Esophagus (tissue), 2 donors: ENCODE results near the gene CACNA2D3. TPM values are rescaled to one million over a fixed set of nuclear protein-coding genes. Genes with fewer than 3 reads are reported as not detected.
A peak's percentile ranks its signal among the peaks of the same experiment; 100 is the strongest.

Experiments
- H3K27ac ChIP-seq, 2 donors: one replicate each; pipeline ENCODE4 v1.5.1; 2013; ENCODE audit warnings: low read depth in 2 of 2, mild to moderate bottlenecking in 2 of 2, inconsistent platforms in 1 of 2, low read length in 1 of 2, moderate library complexity in 1 of 2
- H3K27me3 ChIP-seq, 2 donors: one replicate each; pipeline ENCODE4 v1.6.1; 2013; ENCODE audit warnings: low read length in 2 of 2, control low read depth in 1 of 2, mild to moderate bottlenecking in 1 of 2; ENCODE audit not compliant: insufficient read depth in 2 of 2, control insufficient read depth in 1 of 2
- H3K36me3 ChIP-seq, 2 donors: one replicate each; pipeline ENCODE4 v1.6.1; 2013; ENCODE audit warnings: low read length in 1 of 2; ENCODE audit not compliant: control insufficient read depth in 2 of 2, insufficient read depth in 2 of 2
- H3K4me1 ChIP-seq, 2 donors: one replicate each; pipeline ENCODE4 v1.6.1; 2013; ENCODE audit warnings: low read length in 1 of 2; ENCODE audit not compliant: control insufficient read depth in 2 of 2, insufficient read depth in 2 of 2
- H3K4me3 ChIP-seq, 2 donors: one replicate each; pipeline ENCODE4 v1.5.1; 2013; ENCODE audit warnings: low read length in 2 of 2, mild to moderate bottlenecking in 2 of 2, low read depth in 1 of 2, moderate library complexity in 1 of 2
- H3K9me3 ChIP-seq, 2 donors: one replicate each; pipeline ENCODE4 v1.6.1; 2013; ENCODE audit warnings: mild to moderate bottlenecking in 2 of 2, low read depth in 1 of 2, low read length in 1 of 2, moderate library complexity in 1 of 2; ENCODE audit not compliant: control insufficient read depth in 2 of 2, insufficient read depth in 1 of 2
- WGBS, 2 donors: extraction: QIAGEN DNeasy Blood & Tissue Kit; methylation state at CpG; one replicate each; pipeline ENCODE4 v1.1.7; 2013; 5-methylcytosine and 5-hydroxymethylcytosine counted together
- polyA plus RNA-seq, 2 donors: library from polyadenylated mRNA; stranded (reverse); fragments of 200-250 nt; gene quantifications; one replicate each; pipeline ENCODE4 v1.2.3, GENCODE V29; 2013
- donor health status: healthy with polysubstance abuse.
- donor health status: Bipolar disorder and iron deficiency.

CACNA2D3 gene
- polyA plus RNA-seq, 2 donors, result 1.7 to 1.8 TPM

DNA sequence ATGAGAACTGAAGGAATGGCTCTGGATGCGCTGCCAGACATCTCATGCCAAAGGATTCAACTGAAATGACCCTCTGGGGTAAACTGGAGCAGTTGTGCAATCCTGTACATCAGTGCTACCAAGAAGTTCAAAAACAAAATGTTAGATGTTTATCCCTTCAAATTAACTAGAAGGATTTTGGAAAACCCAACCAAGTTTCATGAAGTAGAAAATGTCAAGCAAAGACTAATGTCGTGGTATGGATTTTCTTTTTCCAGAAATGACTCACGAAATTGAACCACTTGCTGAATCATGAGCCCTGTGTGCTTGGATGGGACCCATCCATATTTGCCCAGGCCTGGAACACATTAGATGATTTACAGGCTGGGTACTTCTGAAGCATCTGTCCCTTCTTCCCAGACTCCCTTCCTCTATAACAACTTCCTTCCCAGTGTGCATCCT is 703.9 kb downstream of the CACNA2D3 start:
- H3K27ac ChIP-seq, result peak overlapping the region in 1 of 2 donors; percentile 33
- no peaks in the 10 kb centered on the region for H3K36me3 ChIP-seq
- peaks cover 0 to 2% of the 10 kb centered on the region in 2 donors for H3K9me3 ChIP-seq
- peaks cover 0 to 5% of the 10 kb centered on the region in 2 donors for H3K4me1 ChIP-seq
- H3K27me3 ChIP-seq, result no peaks in the 10 kb centered on the region
- no peak overlapping the region for H3K4me3 ChIP-seq
- 42 to 47% methylated on average over 3 of the region's 3 CpGs for WGBS, 2 donors

DNA sequence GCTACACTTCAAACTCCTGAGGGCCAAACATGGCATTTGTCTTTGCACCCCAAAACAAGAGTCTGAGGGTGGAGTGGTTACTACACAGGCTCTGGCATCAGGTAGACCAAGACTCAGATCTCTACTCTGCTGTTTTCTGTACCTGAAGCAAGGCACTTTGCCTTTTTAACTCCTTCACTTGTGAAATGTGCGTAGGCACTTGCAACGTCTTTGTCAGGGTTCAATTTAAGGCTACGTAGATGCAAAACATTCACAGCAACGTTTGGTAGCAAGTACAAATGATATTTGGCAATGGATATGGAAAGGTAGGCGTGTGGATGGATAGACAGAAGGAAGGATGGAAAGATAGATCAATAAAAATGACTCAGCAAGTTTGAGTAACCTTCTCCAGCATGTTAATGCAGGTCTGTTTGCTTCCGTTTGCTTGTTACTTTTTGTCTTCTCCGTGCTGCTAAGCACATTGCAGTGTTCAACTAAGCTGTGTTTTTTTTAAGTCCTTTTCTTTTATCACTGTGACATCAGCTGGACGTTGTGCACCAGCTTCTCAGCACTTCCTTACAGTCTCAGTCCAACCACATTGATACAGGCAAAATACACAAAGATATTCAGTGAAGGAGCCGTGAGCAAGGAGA is 704.8 kb downstream of the CACNA2D3 start:
- no peaks in the 10 kb centered on the region for H3K36me3 ChIP-seq
- no peak overlapping the region for H3K4me3 ChIP-seq
- peaks cover 0 to 5% of the 10 kb centered on the region in 2 donors for H3K4me1 ChIP-seq
- H3K27ac ChIP-seq, result peak overlapping the region; percentile 40 to 74
- peaks cover 0 to 2% of the 10 kb centered on the region in 2 donors for H3K9me3 ChIP-seq
- no peaks in the 10 kb centered on the region for H3K27me3 ChIP-seq
- 41 to 50% methylated on average over 9 of the region's 9 CpGs for WGBS, 2 donors

DNA sequence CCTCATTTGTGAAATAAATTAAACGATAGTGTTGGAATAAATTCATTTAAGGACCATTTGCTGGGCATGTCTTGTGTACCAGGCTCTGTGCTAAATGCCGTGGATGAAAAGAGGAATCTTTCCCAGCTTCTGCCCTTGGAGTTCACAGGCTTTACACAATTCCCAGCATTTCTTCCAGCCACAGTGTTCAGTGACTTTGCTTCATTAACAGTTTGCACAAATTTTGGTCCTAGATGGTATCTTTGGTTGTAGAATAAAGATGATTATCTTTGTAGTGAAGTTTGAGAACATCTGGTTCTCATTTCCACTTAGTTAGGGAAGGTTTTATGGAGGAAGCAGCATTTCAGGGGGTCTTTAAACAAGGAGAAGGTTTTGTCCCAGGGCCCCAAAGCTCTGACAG is 705.4 kb downstream of the CACNA2D3 start:
- WGBS, 2 donors, result 38 to 66% methylated on average over 2 of the region's 2 CpGs
- H3K27ac ChIP-seq, result peak overlapping the region; percentile 47 to 61

DNA sequence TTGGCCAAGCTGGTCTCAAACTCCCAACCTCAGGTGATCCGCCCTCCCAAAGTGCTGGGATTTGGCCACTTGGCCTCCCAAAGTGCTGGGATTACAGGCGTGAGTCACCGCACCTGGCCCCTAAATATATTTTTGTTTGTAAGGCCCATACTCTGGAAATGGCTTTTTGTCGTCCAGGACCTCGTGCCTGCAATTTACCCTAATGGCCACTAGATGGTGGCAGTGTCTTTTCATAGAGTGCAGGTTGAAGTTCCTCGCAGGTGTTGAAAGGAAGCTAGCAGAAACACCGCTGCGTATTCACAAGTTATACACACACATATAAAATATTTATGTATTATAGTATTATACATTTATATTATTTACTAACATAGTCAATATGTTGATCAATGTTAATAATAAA is 708.3 kb downstream of the CACNA2D3 start:
- no peak overlapping the region for H3K4me3 ChIP-seq
- H3K4me1 ChIP-seq, result peaks cover 0 to 3% of the 10 kb centered on the region in 2 donors
- no peak overlapping the region for H3K27ac ChIP-seq
- no peaks in the 10 kb centered on the region for H3K36me3 ChIP-seq
- peaks cover 0 to 2% of the 10 kb centered on the region in 2 donors for H3K9me3 ChIP-seq
- WGBS, 2 donors, result 70 to 77% methylated on average over 8 of the region's 8 CpGs
- H3K27me3 ChIP-seq, result no peaks in the 10 kb centered on the region

More for the DNA sequence above, 705.4 kb downstream of the CACNA2D3 start:
- H3K9me3 ChIP-seq, result peaks cover 0 to 2% of the 10 kb centered on the region in 2 donors
- H3K4me3 ChIP-seq, result no peak overlapping the region
- no peaks in the 10 kb centered on the region for H3K27me3 ChIP-seq
- peaks cover 0 to 3% of the 10 kb centered on the region in 2 donors for H3K4me1 ChIP-seq
- no peaks in the 10 kb centered on the region for H3K36me3 ChIP-seq

DNA sequence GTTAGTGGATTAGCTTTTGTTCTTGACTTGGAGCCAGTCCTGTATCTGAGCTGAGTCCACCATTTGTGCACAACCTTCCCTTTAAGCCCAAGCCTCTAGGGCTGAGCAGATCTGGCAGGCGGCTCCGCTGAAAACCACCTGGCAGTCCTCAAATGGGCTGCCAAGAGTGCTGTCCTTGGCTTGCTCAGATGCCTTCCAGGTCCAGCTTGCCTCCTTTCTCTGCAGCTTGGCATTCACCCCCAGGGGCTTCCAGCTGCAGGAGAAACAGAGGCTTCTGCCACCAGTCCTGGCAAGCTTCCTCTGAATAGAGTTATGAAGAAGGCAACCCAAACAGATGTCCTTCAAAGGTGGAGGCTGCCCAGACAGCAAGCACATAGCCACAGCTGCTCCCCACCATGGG is 708.8 kb downstream of the CACNA2D3 start:
- peaks cover 0 to 3% of the 10 kb centered on the region in 2 donors for H3K4me1 ChIP-seq
- WGBS, 2 donors, result 50 to 61% methylated on average over 2 of the region's 2 CpGs
- no peak overlapping the region for H3K27ac ChIP-seq
- no peaks in the 10 kb centered on the region for H3K36me3 ChIP-seq
- peaks cover 0 to 2% of the 10 kb centered on the region in 2 donors for H3K9me3 ChIP-seq
- H3K27me3 ChIP-seq, result no peaks in the 10 kb centered on the region
- no peak overlapping the region for H3K4me3 ChIP-seq

DNA sequence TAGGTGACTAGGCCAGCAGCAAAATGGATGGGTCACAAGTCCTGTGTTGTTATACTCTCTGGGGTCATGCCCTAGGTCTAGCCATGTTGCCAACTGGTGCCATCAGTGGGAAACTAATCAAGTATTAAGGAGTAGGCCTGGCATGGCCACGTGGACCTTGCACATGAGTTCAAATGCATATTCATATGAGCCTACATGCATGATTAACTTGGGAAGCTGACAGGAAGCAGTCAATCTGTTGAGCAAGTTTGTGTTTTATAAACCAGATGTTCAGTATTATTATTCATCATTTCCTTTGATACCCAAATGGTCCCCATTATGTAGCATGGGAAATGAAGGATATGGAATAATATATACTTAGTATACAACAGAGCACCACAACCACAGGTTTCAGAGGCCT is 710.5 kb downstream of the CACNA2D3 start:
- H3K27me3 ChIP-seq, result no peaks in the 10 kb centered on the region
- H3K36me3 ChIP-seq, result no peaks in the 10 kb centered on the region
- WGBS, 2 donors, result 51 to 58% methylated on average over 1 of the region's 1 CpG
- H3K4me1 ChIP-seq, result no peaks in the 10 kb centered on the region
- peaks cover 0 to 2% of the 10 kb centered on the region in 2 donors for H3K9me3 ChIP-seq
- no peak overlapping the region for H3K27ac ChIP-seq
- H3K4me3 ChIP-seq, result no peak overlapping the region

DNA sequence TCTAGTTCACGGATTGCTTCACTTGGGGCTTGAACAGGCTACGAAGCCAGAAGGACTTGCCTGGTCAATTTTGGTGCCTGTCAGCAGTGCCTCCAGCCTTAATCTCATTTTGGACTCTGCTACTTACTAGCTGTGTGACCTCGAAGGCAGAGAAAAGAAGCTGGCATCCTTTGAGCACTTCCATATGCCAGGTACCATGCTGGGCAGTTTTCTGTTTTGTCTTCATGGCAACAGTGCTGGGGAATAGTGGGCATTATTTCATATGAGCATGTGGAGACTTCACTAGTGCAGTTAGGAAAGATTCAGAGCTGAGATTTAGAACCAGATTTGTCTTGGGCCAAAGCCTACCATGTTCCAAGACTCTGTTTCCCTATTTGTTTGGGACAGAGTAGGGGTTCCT is 713.3 kb downstream of the CACNA2D3 start:
- Histone ChIP-seq H3K27me3 (no peaks in the 10 kb centered on the region), H3K36me3 (no peaks in the 10 kb centered on the region), H3K9me3 (peaks cover 0 to under 1% of the 10 kb centered on the region in 2 donors), H3K27ac (no peak overlapping the region), H3K4me1 (no peaks in the 10 kb centered on the region), H3K4me3 (no peak overlapping the region)
- 65 to 70% methylated on average over 3 of the region's 3 CpGs for WGBS, 2 donors

DNA sequence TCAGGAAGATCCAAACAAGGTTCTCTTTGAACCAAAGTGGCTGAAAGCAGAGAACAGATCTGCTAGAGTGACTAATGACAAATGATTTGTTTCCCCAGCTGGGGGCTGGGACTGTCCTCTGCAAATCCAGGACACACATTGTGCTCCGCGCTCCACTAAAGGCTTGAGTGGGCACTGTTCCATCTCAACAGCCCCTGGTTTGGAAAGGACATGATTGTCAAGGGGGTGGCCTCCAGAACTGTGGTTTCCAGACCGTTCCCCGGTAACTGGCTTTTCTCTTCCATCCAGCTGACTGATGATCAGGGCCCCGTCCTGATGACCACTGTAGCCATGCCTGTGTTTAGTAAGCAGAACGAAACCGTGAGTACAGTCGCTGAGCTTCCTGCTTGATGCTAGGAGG is 714.5 kb downstream of the CACNA2D3 start:
- H3K27ac ChIP-seq, result no peak overlapping the region
- WGBS, 2 donors, result 73 to 83% methylated on average over 8 of the region's 8 CpGs

DNA sequence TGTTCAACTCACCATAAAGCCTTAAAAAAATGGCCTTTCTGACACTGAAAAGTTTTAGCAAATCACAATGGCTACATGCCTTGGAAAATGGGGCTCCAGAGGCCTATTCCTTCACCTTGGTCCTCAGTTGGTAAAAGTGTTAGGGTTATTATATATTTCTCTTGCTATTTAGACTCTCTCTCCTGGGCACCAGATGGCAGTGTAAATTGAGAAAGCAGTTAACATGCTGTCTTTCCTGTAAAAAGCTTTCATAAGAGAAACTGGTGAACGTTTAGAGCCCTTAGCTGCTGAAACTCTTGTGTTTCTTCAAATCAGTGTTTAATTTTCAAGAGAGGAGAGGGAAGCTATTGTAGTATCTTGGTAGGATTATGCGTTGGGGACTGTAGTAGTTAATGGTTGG is 715.6 kb downstream of the CACNA2D3 start:
- 44 to 46% methylated on average over 2 of the region's 2 CpGs for WGBS, 2 donors
- no peaks in the 10 kb centered on the region for H3K36me3 ChIP-seq
- no peaks in the 10 kb centered on the region for H3K27me3 ChIP-seq
- no peaks in the 10 kb centered on the region for H3K9me3 ChIP-seq
- H3K4me1 ChIP-seq, result no peaks in the 10 kb centered on the region
- no peak overlapping the region for H3K4me3 ChIP-seq
- H3K27ac ChIP-seq, result no peak overlapping the region

More for the DNA sequence above, 714.5 kb downstream of the CACNA2D3 start:
- H3K27me3 ChIP-seq, result no peaks in the 10 kb centered on the region
- H3K4me1 ChIP-seq, result no peaks in the 10 kb centered on the region
- H3K9me3 ChIP-seq, result no peaks in the 10 kb centered on the region
- H3K4me3 ChIP-seq, result no peak overlapping the region
- no peaks in the 10 kb centered on the region for H3K36me3 ChIP-seq

DNA sequence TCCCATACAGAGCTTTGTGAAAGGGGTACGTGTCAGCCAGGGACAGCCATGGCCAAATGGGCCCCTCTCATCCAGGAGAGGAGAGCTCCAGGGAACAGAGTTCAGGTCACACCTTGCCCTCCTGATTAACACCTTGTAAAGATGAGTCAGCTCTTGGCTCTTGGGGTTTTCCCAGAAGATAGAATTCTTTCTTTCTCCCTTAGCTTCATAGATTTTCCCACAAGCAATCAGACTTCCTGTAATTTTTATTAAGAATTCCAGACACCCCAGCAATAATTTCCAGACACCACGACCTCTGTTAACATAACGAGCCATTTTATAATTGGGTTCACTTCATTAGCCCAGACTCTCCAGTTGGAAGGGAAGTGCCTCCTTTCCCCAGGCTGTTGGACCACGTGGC is 719.1 kb downstream of the CACNA2D3 start:
- 52 to 55% methylated on average over 4 of the region's 4 CpGs for WGBS, 2 donors
- Histone ChIP-seq H3K4me3 (no peak overlapping the region), H3K4me1 (no peaks in the 10 kb centered on the region), H3K27ac (no peak overlapping the region), H3K9me3 (no peaks in the 10 kb centered on the region), H3K27me3 (no peaks in the 10 kb centered on the region), H3K36me3 (no peaks in the 10 kb centered on the region)
